HG03354 (cell line): Measurements from ENCODE around the gene PACS2.

Experiments
- ATAC-seq: cut with Tn5 transposase; IDR thresholded peaks from one replicate; pipeline ENCODE4 v1.9.1; 2021; ENCODE audit warnings: mild to moderate bottlenecking; ENCODE audit not compliant: unreplicated experiment, poor library complexity, severe bottlenecking

Gene PACS2

GRCh38 chr14:105415481-105416428 is 101.2 kb downstream of the PACS2 start:
- ATAC-seq, result no peak

GRCh38 chr14:105416671-105417070 is 102.1 kb downstream of the PACS2 start:
- no peak for ATAC-seq

GRCh38 chr14:105417690-105418121 is 103.2 kb downstream of the PACS2 start:
- no peak for ATAC-seq

GRCh38 chr14:105418269-105419194 is 104.0 kb downstream of the PACS2 start:
- no peak for ATAC-seq

- no peak for ATAC-seq
Observed at GRCh38 chr14:105419195-105420091, 104.9 kb downstream of the PACS2 start, which contains the start of gene MTA1. MTA1 (plus strand) TSS chr14:105419827; CDS start chr14:105420036, 209 bp downstream.

GRCh38 chr14:105420101-105420973 is 105.8 kb downstream of the PACS2 start:
- no peak for ATAC-seq

- ATAC-seq, result no peak
Observed at GRCh38 chr14:105420974-105421674, 106.6 kb downstream of the PACS2 start.

- ATAC-seq, result no peak
Observed at GRCh38 chr14:105421723-105422615, 107.4 kb downstream of the PACS2 start.

GRCh38 chr14:105422695-105423487 is 108.3 kb downstream of the PACS2 start:
- ATAC-seq, result no peak

GRCh38 chr14:105423488-105424195 is 109.1 kb downstream of the PACS2 start:
- ATAC-seq, result no peak

- no peak for ATAC-seq
Observed at GRCh38 chr14:105424861-105425260, 110.3 kb downstream of the PACS2 start.

GRCh38 chr14:105425823-105426247 is 111.3 kb downstream of the PACS2 start:
- ATAC-seq, result no peak

GRCh38 chr14:105426416-105427130 is 112.0 kb downstream of the PACS2 start:
- no peak for ATAC-seq

- ATAC-seq, result no peak
Observed at GRCh38 chr14:105427412-105427811, 112.9 kb downstream of the PACS2 start.

- ATAC-seq, result no peak
Observed at GRCh38 chr14:105427936-105428485, 113.5 kb downstream of the PACS2 start.
